GM19099 (cell line): Measurements from ENCODE around the gene PAAF1.

Source experiments
- POLR2A ChIP-seq: IDR thresholded peaks from 3 replicates; pipeline ENCODE4 v1.6.1; 2011; ENCODE audit warnings: low read depth; ENCODE audit not compliant: insufficient read length; ENCODE audit errors: extremely low read depth

PAAF1 gene

GRCh38 chr11:73929388-73929787, 52.6 kb downstream of the PAAF1 start:
- TF ChIP-seq POLR2A: no peak

DNA sequence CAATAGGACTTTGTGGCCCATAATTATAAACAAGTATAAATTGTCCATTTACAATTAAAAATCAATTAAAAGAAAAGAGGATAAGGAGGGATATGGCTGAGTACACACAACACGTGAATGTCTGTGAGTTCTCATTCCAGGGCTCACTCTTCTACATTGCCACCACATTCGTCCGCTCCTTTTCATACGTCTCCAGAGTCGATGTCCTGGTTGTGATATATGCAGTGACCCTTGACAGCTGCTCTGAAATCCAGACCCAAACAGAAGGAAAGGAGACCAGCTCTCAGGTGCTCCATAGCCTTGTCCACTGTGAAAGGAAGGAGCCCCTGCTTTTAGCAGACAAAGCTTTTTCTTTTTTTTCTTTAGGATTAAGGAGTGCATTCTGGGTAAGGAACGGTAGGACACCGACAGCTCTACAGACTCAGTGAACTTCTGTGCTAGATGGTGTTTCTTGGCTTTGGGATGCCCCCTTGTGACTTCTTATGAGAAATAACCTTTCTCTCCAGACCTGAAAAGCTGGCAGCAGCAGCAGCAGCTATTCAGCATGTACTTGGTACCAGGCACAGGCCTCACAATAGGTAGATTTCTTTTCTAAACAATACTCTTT, 54.3 kb downstream of the PAAF1 start:
- TF ChIP-seq POLR2A: no peak

GRCh38 chr11:73931951-73932350, 55.2 kb downstream of the PAAF1 start:
- TF ChIP-seq POLR2A: no peak

- no peak for TF ChIP-seq POLR2A
These were observed 56.0 kb downstream of the PAAF1 start for GRCh38 chr11:73932781-73933180.

DNA sequence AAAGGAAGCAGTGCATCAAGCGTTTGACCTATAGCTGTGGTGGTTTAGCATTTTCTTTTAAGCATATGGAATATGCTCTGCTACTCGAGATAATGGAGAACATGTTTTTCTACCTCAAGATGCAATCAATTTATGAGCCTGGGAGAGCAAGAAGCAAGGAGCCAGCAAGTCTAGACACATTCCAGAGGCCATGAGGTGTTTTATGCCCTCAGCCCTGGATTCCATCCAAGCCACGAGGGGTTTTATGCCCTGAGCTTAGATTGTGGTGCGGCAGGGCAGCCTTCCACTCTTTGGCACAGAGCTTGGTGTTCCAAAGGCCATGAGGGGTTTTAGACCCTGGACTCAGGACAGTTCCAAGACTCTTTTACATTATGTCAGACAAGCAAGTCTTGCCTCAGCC, 62.3 kb downstream of the PAAF1 start:
- no peak for TF ChIP-seq POLR2A

DNA sequence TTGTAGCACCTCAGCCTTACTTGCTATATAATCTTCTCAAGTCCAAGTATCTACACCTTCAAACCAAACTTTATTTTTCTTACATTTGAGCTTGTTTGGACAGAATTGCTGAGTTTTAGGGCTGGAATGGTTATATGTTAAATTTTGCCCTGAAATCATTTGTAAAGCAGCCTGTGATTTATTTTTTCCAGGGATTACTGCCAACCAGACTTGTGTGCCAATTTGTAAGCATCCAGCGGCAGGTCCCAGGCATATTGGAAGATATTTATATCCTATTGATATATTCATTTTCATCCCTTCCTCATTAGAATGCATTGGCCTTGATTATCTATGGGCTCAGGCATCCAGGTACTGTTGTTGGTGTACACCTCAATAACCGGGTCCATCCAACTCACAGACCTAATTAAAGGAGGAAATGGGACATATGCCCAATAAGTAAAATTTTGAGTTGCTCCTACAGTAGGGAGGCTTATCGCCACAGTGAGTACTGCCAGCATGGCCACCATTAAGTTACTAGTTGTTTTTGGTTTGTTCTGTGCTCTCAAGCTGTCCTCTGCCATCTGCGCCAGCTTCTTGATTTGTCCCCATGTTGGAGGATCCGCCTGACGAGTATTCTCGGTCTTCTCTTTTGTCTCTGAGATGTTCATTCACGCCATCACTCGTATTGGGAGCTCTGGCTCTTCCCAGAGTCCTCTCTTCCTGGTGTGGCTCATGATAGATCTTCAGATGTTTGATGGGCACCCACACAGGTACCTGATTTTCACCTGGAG, 64.2 kb downstream of the PAAF1 start:
- TF ChIP-seq POLR2A: no peak

GRCh38 chr11:73942010-73942409, 65.2 kb downstream of the PAAF1 start:
- no peak for TF ChIP-seq POLR2A

DNA sequence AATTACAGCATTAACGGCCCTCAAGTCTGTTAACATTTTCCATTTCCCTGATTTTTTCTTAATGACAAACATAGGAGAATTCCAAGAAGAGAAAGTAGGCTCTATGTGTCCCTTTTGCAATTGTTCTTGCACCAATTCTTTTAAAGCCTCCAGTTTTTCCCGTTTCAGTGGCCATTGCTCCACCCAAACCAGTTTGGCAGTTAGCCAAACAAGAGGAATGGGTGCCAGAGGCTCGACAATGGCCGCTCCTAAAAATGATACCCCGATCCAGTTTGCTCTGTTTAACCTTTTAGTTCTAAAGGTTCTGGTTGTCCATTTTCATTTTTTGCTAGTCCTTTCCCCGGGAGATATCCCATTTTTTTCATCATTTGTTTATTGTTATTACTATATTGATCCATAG, 67.3 kb downstream of the PAAF1 start:
- TF ChIP-seq POLR2A: no peak

DNA sequence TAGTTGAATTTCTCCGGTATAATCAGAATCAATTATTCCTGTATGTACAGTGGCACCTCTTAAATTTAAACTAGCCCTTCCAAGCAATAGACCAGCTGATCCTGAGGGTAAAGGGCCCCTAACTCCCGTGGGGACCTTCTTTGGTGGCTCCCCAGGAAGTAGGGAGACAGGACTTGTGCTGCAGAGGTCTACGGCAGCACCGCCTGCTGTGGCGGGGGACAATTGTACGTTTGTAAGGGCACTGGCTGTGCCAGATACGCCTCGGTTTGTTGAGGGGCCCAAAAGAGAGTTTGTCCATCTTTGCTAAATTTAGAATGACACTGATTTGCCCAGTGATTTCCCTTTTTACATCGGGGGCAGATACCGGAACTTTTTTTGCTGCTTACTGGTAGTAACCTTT, 68.1 kb downstream of the PAAF1 start:
- no peak for TF ChIP-seq POLR2A

GRCh38 chr11:73945396-73945795, 68.6 kb downstream of the PAAF1 start:
- no peak for TF ChIP-seq POLR2A

GRCh38 chr11:73946798-73947458, 70.1 kb downstream of the PAAF1 start:
- no peak for TF ChIP-seq POLR2A

GRCh38 chr11:73949246-73949645, 72.4 kb downstream of the PAAF1 start:
- no peak for TF ChIP-seq POLR2A

GRCh38 chr11:73949912-73950311, 73.1 kb downstream of the PAAF1 start:
- TF ChIP-seq POLR2A: no peak

GRCh38 chr11:73950869-73951710, 74.3 kb downstream of the PAAF1 start, which contains the start of gene DNAJB13:
TSS of gene DNAJB13 (plus strand) at chr11:73951026. CDS start at chr11:73951070, 44 bp downstream.
- TF ChIP-seq POLR2A: no peak

- TF ChIP-seq POLR2A: no peak
These were observed 75.0 kb downstream of the PAAF1 start for GRCh38 chr11:73951797-73952196.
